Fibroblast of skin of scalp (primary cell): ENCODE measurements around the gene MBNL2.

ENCODE experiments used
- DNase-seq: peaks from one replicate; pipeline ENCODE4 v3.0.0-alpha.2; 2013

Gene MBNL2

GRCh38 chr13:97234236-97234635 lies 12.1 kb downstream of the MBNL2 start:
- no peak for DNase-seq

GRCh38 chr13:97234742-97235141 lies 12.6 kb downstream of the MBNL2 start:
- no peak for DNase-seq

- DNase-seq, result peak; percentile 57
Observed at GRCh38 chr13:97235549-97236231, 13.6 kb downstream of the MBNL2 start.

GRCh38 chr13:97237388-97237787 lies 15.3 kb downstream of the MBNL2 start:
- DNase-seq, result no peak

GRCh38 chr13:97238432-97238831 lies 16.3 kb downstream of the MBNL2 start:
- no peak for DNase-seq

- DNase-seq, result no peak
Observed at GRCh38 chr13:97238883-97239282, 16.8 kb downstream of the MBNL2 start.

- peak; percentile 73 for DNase-seq
Observed at GRCh38 chr13:97239306-97239705, 17.2 kb downstream of the MBNL2 start.

GRCh38 chr13:97239943-97240787 lies 18.0 kb downstream of the MBNL2 start:
- no peak for DNase-seq

- no peak for DNase-seq
Observed at GRCh38 chr13:97240788-97241734, 18.9 kb downstream of the MBNL2 start.

GRCh38 chr13:97241761-97242160 lies 19.6 kb downstream of the MBNL2 start:
- DNase-seq, result no peak

- no peak for DNase-seq
Observed at GRCh38 chr13:97242755-97243497, 20.8 kb downstream of the MBNL2 start.

GRCh38 chr13:97243915-97244781 lies 22.0 kb downstream of the MBNL2 start:
- no peak for DNase-seq

GRCh38 chr13:97245011-97245410 lies 22.9 kb downstream of the MBNL2 start:
- DNase-seq, result no peak

GRCh38 chr13:97246596-97247158 lies 24.5 kb downstream of the MBNL2 start:
- no peak for DNase-seq

- no peak for DNase-seq
Observed at GRCh38 chr13:97248243-97248642, 26.1 kb downstream of the MBNL2 start.

GRCh38 chr13:97249093-97249795 lies 27.1 kb downstream of the MBNL2 start:
- no peak for DNase-seq

- DNase-seq, result no peak
Observed at GRCh38 chr13:97249796-97250495, 27.8 kb downstream of the MBNL2 start.

GRCh38 chr13:97250560-97250959 lies 28.4 kb downstream of the MBNL2 start:
- DNase-seq, result no peak

GRCh38 chr13:97252735-97253134 lies 30.6 kb downstream of the MBNL2 start:
- no peak for DNase-seq
